Right atrium auricular region (tissue), 2 donors: ENCODE measurements around the gene MCM10. TPM values are rescaled to one million over a fixed set of nuclear protein-coding genes. Genes with fewer than 3 reads are reported as not detected.

ENCODE experiments used
- DNase-seq: peaks from one replicate; pipeline ENCODE4 v3.0.0-alpha.2; 2019; ENCODE audit warnings: low spot score
- H3K27ac ChIP-seq, 2 donors: fragments of 200-600 bp; sonication (generic); 1 replicate in 1 of 2; 2 replicates in 1 of 2; pipeline ENCODE4 v1.5.1; 2016 to 2019
- H3K27me3 ChIP-seq, 2 donors: fragments of 200-600 bp; sonication (generic); one replicate each; pipeline versions ENCODE4 v1.5.1 to v1.6.0; 2017 to 2019
- H3K36me3 ChIP-seq: fragments of 200-600 bp; sonication (generic); one replicate; pipeline ENCODE4 v1.5.1; 2016
- H3K4me1 ChIP-seq, 2 donors: fragments of 200-600 bp; sonication (generic); one replicate each; pipeline versions ENCODE4 v1.5.1 to v1.6.0; 2017 to 2019
- H3K4me3 ChIP-seq, 2 donors: fragments of 200-600 bp; sonication (generic); 1 replicate in 1 of 2; 2 replicates in 1 of 2; pipeline ENCODE4 v1.5.1; 2017 to 2019; ENCODE audit warnings: mild to moderate bottlenecking in 1 of 2, moderate library complexity in 1 of 2
- H3K9me3 ChIP-seq, 2 donors: fragments of 200-600 bp; sonication (generic); one replicate each; pipeline ENCODE4 v1.5.1; 2019
- total RNA-seq, 2 donors: library from RNA; depleted of rRNA; stranded (reverse); fragments of >200 nt; gene quantifications; one replicate each; pipeline ENCODE4 v1.1.0, GENCODE V29; 2016
- TF ChIP-seq, protein P1 (sequence below), 2 donors: fragments of 200-600 bp; sonication (generic); IDR thresholded peaks; one replicate each; pipeline ENCODE4 v1.5.1; 2019; ENCODE audit warnings: antibody characterized with exemption in 2 of 2

MCM10 gene
- total RNA-seq = under 1 TPM in 1 of 2 donors, not detected in 1; 0.15 TPM

DNA sequence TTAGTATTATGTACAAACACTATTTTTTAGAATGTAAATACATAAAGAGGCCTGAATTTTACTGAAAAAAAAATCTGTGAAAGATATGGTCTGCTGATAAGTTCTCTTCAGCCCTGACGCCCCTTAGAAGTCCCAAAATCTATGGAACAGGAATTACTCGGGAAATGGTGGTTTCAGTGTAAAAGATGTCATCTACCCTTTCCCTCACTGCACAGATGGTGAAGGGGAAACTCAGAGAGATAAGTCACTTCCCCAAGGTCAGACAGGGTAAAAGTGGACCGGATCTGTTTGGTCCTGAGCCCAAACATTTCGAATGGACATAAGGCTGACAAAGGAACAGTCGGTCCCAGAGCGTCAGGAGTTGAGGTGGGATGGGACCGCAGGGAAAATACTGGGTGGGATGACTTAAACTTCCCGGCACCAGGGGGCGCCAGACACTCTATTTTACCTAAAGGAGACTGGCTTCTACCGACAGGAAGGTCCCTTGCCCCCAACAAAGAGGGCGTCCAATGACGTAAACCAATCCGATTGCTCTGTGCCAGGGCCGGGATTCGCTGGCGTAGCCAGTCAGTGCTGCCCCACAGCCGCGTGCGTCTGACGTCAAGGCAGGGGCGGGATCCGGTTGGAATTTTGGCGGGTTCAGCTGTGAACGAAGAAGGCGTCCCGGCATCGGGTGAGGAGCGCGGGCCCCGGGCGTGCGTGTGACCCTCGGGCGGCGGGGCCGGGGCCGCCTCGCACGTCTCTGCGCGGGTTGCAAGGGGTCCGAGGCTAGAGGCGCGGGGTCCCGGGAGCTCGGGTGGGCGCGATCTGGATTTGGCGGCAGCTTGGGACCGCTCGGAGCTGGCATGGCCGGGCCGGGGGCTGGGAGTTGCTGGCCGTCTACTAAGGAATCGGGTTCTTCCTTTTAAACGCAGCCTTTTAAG lies at the start of gene MCM10:
MCM10 (plus strand) TSS at position 625 of the 923 bp plus-strand sequence. CDS start 2,645 bp downstream, outside the sequence.
- peak within 1 kb of the TSS; percentile 29 to 52 for H3K4me3 ChIP-seq
- peak within 1 kb of the TSS in 1 of 2 donors; percentile 35 for H3K27ac ChIP-seq
- TF ChIP-seq, protein P1, sequence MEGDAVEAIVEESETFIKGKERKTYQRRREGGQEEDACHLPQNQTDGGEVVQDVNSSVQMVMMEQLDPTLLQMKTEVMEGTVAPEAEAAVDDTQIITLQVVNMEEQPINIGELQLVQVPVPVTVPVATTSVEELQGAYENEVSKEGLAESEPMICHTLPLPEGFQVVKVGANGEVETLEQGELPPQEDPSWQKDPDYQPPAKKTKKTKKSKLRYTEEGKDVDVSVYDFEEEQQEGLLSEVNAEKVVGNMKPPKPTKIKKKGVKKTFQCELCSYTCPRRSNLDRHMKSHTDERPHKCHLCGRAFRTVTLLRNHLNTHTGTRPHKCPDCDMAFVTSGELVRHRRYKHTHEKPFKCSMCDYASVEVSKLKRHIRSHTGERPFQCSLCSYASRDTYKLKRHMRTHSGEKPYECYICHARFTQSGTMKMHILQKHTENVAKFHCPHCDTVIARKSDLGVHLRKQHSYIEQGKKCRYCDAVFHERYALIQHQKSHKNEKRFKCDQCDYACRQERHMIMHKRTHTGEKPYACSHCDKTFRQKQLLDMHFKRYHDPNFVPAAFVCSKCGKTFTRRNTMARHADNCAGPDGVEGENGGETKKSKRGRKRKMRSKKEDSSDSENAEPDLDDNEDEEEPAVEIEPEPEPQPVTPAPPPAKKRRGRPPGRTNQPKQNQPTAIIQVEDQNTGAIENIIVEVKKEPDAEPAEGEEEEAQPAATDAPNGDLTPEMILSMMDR (IDR thresholded peaks at IDR 0.05) = peak; percentile 75 to 93

DNA sequence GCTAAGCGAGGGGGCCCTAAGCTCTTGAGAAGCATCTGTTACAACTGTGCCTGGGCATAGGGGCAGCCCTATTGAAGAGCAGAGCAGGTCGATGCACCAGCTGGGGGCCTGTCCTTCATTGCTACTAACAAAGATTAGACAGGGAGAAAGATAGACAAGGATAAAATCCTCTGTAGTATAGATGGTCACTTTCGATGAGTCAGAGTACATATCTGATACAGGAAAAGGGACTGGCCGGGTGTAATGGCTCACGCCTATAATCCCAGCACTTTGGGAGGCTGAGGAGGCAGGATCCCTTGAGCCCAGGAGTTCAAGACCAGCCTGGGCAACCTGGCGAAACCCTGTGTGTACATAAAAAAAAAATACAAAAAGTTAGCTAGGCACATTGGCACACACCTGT lies 47.8 kb upstream of the MCM10 start:
- no peak for DNase-seq
- Histone ChIP-seq H3K27me3 (no peaks in the 10 kb centered on the region), H3K4me3 (no peak overlapping the region), H3K9me3 (no peaks in the 10 kb centered on the region), H3K27ac (no peak overlapping the region), H3K4me1 (peaks cover 0 to 18% of the 10 kb centered on the region in 2 donors), H3K36me3 (peaks cover 62% of the 10 kb centered on the region)
- TF ChIP-seq, protein P1 (IDR thresholded peaks at IDR 0.05) = no peak

More for the DNA sequence above, at the start of gene MCM10:
- no peaks in the 10 kb centered on the region for H3K36me3 ChIP-seq
- H3K27me3 ChIP-seq = no peaks in the 10 kb centered on the region
- H3K4me1 ChIP-seq = peaks cover 0 to 13% of the 10 kb centered on the region in 2 donors
- peak; percentile 99 for DNase-seq
- H3K9me3 ChIP-seq = no peaks in the 10 kb centered on the region

DNA sequence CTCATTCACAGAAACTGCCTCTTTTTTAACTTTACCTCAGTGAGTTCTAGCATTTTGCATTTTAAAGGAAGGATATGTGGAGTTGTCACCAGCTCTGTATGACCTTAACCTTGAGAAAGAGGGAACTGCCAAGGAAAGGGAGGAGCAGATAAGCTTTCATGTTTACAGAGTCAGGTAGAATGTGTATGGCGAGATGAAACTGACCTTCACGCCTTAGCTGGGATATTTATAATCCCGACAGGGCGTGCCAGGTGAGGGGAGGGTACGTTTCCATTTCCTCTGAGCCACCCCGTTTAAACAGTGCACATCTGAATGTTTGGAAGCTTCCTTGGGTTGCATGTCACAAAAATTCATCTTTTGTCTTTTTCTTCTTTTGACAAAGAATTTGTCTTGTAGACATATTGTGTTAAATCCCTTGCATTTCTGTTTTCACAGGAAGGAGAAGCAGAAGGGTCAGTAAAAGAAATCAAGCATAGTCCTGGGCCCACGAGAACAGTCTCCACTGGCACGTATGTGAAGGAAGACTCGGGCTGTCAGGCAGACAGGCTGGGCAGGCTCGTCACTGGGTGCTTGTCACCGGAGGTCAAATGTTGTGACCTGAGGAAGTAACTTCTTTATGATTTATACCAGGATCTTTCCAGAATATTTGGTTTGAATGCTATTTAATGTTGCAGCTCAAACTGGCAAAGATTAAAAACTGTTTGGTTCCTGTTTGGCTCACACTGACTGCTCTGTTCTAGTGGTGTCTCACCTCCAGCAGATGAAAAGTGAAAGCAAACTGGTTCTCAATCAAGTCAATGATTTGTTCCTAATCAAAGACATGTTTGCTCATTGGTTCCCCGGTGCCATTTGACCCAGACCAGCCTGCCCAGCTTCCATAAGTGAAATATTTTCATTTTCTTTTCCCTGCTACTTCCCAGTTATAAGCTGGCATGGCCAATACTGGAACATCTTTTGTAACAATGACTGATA lies 45.2 kb upstream of the MCM10 start:
- Histone ChIP-seq H3K27me3 (no peaks in the 10 kb centered on the region), H3K27ac (peak overlapping the region; percentile 49 to 80), H3K9me3 (no peaks in the 10 kb centered on the region), H3K36me3 (peaks cover 61% of the 10 kb centered on the region), H3K4me1 (peaks cover 0 to 19% of the 10 kb centered on the region in 2 donors), H3K4me3 (no peak overlapping the region)
- TF ChIP-seq, protein P1 (IDR thresholded peaks at IDR 0.05) = no peak
- DNase-seq = no peak

DNA sequence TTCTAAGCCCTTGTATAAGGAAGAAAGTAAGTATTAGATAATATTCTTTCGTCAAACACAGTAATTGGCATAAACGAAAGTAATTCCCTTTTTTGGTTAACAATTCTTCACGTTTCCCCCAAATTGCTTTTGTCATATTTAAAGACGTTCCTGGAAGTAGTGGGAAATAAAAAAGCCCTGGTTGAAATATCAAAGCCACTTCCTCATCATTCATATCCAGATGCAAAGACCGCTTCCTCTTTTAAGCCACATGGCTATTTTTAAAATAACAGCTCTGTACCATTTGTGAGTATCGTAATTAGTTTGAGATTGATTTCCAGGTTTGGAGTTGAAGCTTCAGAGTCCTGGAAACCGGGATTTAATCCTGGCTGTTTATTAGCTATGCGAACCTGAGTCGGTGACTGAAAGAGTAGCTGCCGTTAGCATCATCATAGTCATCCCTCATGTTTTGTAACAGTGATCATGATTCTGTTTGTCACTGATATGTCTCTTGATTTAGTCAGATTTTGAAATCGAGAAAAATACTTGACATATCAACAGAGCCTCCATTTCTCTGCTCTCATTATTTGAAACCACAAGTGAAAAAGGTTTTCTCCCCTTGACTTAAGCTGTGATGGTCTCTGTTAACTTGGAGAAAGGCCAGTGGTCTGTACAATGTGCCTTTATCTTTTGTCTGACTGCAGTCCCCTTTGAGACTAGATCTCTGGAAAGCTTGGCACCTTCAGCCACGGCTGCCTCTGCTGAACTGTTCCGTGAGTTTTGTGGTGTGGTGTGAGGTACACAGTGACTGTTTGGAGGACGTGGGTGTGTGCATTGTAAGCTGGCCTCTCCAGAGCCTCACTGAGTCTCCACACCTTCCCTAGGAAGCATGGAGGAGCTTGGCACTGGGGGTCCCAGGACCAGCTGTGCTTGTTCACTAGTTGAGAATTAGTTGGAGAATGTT lies 43.2 kb upstream of the MCM10 start:
- peaks cover 0 to 23% of the 10 kb centered on the region in 2 donors for H3K4me1 ChIP-seq

More for the DNA sequence above, 43.2 kb upstream of the MCM10 start:
- TF ChIP-seq, protein P1 (IDR thresholded peaks at IDR 0.05) = no peak
- H3K9me3 ChIP-seq = no peaks in the 10 kb centered on the region
- no peak for DNase-seq
- peaks cover 56% of the 10 kb centered on the region for H3K36me3 ChIP-seq
- H3K4me3 ChIP-seq = no peak overlapping the region
- H3K27ac ChIP-seq = peak overlapping the region; percentile 26 to 30
- H3K27me3 ChIP-seq = no peaks in the 10 kb centered on the region
